Measurements from ENCODE around the gene SKA2. TPM values are rescaled to one million over a fixed set of nuclear protein-coding genes. Genes with fewer than 3 reads are reported as not detected.

Gene SKA2
- total RNA-seq, 2 donors from 2014 or later = 5.6 to 10.9 TPM

DNA sequence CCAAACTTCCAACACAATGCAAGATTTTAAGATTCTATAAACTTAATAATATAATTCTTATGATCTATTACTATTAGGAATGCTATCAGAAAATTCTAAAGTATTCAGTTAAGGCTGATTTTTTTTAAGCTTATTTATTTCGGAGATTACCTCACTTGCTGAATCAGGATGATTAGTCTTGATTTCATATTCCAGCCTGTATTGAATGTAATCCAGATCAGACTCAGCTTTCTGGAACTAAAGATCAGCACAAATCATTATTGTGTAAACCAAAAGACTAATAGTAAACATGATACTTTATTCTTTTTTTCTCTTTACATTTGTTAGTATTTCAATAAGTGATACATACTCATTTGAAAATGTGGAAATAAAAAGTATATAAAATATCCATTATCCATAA lies 23.9 kb downstream of the SKA2 start:
- WGBS, 2 donors = 89 to 91% methylated on average over 1 of the region's 1 CpG
- H3K9me3 ChIP-seq = no peaks in the 10 kb centered on the region
- intact Hi-C loops (cut with DNase I) = no loop called here
- H3K27me3 ChIP-seq = no peaks in the 10 kb centered on the region
- no peak overlapping the region for H3K27ac ChIP-seq
- H3K36me3 ChIP-seq (replicated peaks in 1 of 2; ENCODE audit: insufficient read depth in 1 of 2, low read depth in 2 of 2) = no peaks in the 10 kb centered on the region
- TF ChIP-seq, protein P1, sequence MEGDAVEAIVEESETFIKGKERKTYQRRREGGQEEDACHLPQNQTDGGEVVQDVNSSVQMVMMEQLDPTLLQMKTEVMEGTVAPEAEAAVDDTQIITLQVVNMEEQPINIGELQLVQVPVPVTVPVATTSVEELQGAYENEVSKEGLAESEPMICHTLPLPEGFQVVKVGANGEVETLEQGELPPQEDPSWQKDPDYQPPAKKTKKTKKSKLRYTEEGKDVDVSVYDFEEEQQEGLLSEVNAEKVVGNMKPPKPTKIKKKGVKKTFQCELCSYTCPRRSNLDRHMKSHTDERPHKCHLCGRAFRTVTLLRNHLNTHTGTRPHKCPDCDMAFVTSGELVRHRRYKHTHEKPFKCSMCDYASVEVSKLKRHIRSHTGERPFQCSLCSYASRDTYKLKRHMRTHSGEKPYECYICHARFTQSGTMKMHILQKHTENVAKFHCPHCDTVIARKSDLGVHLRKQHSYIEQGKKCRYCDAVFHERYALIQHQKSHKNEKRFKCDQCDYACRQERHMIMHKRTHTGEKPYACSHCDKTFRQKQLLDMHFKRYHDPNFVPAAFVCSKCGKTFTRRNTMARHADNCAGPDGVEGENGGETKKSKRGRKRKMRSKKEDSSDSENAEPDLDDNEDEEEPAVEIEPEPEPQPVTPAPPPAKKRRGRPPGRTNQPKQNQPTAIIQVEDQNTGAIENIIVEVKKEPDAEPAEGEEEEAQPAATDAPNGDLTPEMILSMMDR (IDR thresholded peaks at IDR 0.05) = no peak
- TF ChIP-seq POLR2A (IDR thresholded peaks at IDR 0.05) = no peak
- H3K4me3 ChIP-seq = no peak overlapping the region
- DNase-seq = no peak
- no peaks in the 10 kb centered on the region for H3K4me1 ChIP-seq
- no peak for ATAC-seq

DNA sequence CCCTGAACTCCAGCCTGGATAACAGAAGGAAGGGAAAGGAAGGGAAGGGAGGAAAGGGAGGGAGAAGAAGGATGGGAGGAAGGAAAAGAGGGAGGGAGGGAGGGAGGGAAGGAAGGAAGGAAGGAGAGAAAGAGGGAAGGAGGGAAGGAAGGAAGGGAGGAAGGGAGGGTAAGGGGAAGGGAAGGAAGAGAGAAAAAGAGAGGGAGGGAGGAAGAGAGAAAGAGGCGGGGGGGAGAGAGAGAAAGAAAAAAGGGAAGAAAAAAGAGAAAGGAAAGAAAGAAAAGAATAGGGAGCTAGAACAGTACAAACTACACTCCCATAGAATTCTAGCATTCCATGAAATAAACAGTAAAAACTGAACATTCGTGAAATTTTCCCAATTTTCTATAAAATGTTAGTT lies 25.2 kb downstream of the SKA2 start:
- Histone ChIP-seq H3K4me3 (no peak overlapping the region), H3K36me3 (replicated peaks in 1 of 2; ENCODE audit: insufficient read depth in 1 of 2, low read depth in 2 of 2) (no peaks in the 10 kb centered on the region), H3K4me1 (no peaks in the 10 kb centered on the region), H3K27ac (no peak overlapping the region), H3K9me3 (no peaks in the 10 kb centered on the region), H3K27me3 (no peaks in the 10 kb centered on the region)
- WGBS, 2 donors = 50 to 52% methylated on average over 2 of the region's 2 CpGs
- ATAC-seq = no peak
- DNase-seq = no peak
- intact Hi-C loops (cut with DNase I) = no loop called here
- no peak for TF ChIP-seq POLR2A (IDR thresholded peaks at IDR 0.05)
- TF ChIP-seq, protein P1 (IDR thresholded peaks at IDR 0.05) = no peak

DNA sequence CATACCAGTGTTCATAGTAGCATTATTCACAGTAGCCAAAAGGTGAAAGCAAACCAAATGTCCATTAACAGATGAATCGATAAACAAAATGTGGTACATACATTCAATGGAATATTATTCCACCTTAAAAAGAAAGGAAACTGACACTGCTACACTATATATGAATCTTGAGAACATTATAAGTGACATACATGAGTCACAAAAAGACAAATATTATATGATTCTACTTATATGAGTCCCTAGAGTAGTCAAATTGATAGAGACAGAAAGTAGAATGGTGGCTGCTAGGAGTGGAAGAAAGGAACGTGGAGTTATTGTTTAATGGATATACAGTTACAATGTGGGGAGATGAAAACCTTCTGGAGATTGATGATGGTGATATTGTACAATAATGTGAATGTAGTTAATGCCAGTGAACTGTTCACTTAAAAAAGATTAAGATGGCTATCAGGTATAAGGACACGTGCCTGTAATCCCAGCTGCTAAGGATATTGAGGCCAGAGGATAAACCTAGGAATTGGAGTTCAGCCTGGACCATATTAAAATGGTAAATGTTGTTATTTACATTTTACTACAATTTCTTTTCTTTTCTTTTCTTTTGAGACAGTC lies 28.1 kb downstream of the SKA2 start:
- no peak overlapping the region for H3K4me3 ChIP-seq
- H3K9me3 ChIP-seq = no peaks in the 10 kb centered on the region
- no peaks in the 10 kb centered on the region for H3K36me3 ChIP-seq (replicated peaks in 1 of 2; ENCODE audit: insufficient read depth in 1 of 2, low read depth in 2 of 2)
- ATAC-seq (no peak), DNase-seq (no peak)
- 59 to 62% methylated on average over 3 of the region's 3 CpGs for WGBS, 2 donors
- H3K27ac ChIP-seq = no peak overlapping the region
- TF ChIP-seq, protein P1 (IDR thresholded peaks at IDR 0.05) = no peak
- no peak for TF ChIP-seq POLR2A (IDR thresholded peaks at IDR 0.05)
- intact Hi-C loops (cut with DNase I) = no loop called here
- H3K4me1 ChIP-seq = no peaks in the 10 kb centered on the region
- H3K27me3 ChIP-seq = no peaks in the 10 kb centered on the region

DNA sequence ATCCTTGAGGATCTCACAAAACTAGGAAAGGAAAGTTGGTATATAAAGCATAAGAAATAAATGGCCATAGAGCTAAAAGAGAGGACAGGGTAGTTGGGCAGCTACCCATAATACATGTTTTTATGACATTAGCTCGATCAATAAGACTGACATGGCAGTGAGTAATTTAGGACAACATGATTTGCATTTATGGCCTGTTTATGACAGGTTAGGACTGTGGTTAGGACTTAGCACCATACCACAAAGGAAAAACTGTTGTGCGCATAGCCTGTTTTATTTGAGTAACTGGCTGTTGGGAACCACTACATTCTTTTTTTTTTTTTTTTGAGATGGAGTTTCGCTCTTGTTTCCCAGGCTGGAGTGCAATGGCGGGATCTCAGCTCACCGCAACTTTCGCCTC lies 30.3 kb downstream of the SKA2 start:
- TF ChIP-seq, protein P1 (IDR thresholded peaks at IDR 0.05) = no peak
- no peak for TF ChIP-seq POLR2A (IDR thresholded peaks at IDR 0.05)
- H3K27me3 ChIP-seq = no peaks in the 10 kb centered on the region
- no peaks in the 10 kb centered on the region for H3K4me1 ChIP-seq
- H3K27ac ChIP-seq = no peak overlapping the region
- intact Hi-C loops (cut with DNase I) = no loop called here
- ATAC-seq = no peak
- no peaks in the 10 kb centered on the region for H3K9me3 ChIP-seq
- 90 to 98% methylated on average over 6 of the region's 6 CpGs for WGBS, 2 donors
- no peak overlapping the region for H3K4me3 ChIP-seq
- no peak for DNase-seq
- no peaks in the 10 kb centered on the region for H3K36me3 ChIP-seq (replicated peaks in 1 of 2; ENCODE audit: insufficient read depth in 1 of 2, low read depth in 2 of 2)

DNA sequence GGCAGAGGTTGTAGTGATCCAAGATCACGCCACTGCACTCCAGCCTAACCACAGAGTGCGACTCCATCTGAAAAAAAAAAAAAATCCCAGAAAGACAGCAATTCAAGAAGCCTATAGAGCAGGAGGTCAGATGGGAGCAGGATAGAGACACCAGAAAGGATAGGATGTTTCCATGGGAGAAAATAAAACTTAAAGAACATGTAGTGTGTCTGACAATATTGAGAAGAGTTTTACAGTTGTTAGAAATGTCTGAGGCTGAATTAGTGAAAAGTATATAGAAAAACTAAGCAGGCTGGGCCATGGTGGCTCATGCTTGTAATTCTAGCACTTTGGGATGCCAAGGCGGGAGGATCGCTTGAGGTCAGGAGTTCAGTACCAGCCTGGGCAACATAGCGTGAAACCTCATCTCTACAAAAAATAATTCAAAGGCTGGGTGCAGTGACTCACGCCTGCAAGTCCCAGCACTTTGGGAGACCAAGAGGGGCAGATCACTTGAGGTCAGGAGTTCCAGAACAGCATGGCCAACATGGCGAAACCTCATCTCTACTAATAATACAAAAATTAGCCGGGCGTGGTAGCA lies 33.0 kb downstream of the SKA2 start:
- Histone ChIP-seq H3K4me1 (no peaks in the 10 kb centered on the region), H3K27ac (no peak overlapping the region), H3K9me3 (no peaks in the 10 kb centered on the region), H3K4me3 (no peak overlapping the region), H3K36me3 (replicated peaks in 1 of 2; ENCODE audit: insufficient read depth in 1 of 2, low read depth in 2 of 2) (no peaks in the 10 kb centered on the region), H3K27me3 (no peaks in the 10 kb centered on the region)
- DNase-seq (no peak), ATAC-seq (no peak)
- intact Hi-C loops (cut with DNase I) = no loop called here
- no peak for TF ChIP-seq POLR2A (IDR thresholded peaks at IDR 0.05)
- TF ChIP-seq, protein P1 (IDR thresholded peaks at IDR 0.05) = no peak
- WGBS, 2 donors = 93 to 98% methylated on average over 9 of the region's 9 CpGs
